Measurements from ENCODE around the gene DCTPP1.
A peak's percentile ranks its signal among the peaks of the same experiment; 100 is the strongest.
"Not testable (repeated sequence)": the region's sequence is repeated elsewhere in the genome, so short reads cannot be mapped to it uniquely, and the experiment has no call there.

DCTPP1 gene

DNA sequence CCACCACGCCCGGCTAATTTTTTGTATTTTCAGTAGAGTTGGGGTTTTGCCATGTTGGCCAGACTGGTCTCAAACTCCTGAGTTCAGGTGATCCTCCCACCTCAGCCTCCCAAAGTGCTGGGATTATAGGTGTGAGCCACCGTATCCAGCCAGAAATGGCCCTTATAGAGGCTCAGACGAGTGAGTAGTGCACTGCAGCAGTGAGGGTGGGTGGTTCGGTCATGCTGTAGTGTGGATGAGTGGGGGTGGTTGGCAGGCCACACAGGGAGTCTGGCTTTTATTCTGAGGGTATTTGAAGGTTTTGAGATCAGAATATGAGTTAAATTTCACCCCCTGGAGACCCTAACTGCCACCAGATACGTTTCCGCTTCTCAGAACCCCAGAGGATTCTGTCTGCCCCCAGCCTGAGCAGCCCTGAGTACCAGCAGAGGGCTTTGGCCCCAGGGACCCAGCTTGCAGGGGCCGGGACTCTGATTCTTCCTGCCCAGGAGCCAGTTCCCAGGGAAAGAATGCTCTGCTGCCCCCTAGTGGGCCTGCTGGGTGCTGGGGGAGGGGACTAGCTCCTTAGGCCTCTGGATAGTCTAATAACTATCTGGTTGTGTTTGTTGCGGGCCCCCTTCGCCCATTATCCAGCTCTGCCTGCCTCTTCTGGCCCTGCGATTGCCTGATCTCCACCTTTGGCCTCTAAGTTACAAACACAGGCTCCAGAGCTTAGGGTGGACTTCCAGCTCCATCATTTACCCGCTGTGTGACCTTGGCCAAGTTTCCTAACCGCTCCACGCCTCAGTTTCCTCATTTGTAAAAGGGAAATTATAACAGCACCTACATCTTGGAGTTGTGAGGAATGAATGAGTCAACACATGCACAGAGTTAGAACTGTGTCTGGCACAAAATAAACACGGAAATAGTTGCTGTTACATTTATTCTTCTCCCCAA, 20.4 kb downstream of the DCTPP1 start:
- DNase-seq: peak; percentile 88

DNA sequence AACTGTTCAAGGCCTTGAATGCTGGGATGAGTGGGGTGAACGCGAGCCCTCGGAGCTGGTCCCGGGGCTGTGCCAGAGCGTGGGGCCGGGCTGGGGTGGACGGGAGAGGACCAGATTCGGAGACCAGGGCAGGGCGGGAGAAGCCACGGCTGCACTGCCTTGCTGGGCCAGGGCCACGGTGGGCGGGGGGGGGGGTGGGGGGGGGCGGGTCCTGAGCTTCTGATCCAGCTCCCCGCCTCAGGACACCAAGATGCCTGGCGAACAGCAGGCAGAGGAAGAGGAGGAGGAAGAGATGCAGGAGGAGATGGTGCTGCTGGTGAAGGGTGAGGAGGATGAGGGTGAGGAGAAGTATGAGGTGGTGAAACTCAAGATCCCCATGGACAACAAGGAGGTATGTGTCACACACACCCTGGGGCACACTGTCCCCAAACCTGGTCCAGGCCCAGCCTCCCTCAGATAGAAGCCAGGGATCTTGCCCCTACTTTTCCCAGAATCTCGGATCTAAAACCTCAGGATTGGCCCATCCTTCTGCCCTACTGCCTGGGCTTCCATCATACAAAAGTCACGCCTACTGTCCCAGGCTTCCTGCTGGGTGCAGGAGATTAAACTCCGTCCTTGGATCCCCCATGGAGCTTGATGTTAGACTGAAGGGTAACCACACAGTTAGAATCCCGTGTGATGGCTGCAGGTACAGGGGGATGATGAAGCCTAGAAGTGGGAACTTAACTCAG, 21.9 kb downstream of the DCTPP1 start:
- DNase-seq: no peak

DNA sequence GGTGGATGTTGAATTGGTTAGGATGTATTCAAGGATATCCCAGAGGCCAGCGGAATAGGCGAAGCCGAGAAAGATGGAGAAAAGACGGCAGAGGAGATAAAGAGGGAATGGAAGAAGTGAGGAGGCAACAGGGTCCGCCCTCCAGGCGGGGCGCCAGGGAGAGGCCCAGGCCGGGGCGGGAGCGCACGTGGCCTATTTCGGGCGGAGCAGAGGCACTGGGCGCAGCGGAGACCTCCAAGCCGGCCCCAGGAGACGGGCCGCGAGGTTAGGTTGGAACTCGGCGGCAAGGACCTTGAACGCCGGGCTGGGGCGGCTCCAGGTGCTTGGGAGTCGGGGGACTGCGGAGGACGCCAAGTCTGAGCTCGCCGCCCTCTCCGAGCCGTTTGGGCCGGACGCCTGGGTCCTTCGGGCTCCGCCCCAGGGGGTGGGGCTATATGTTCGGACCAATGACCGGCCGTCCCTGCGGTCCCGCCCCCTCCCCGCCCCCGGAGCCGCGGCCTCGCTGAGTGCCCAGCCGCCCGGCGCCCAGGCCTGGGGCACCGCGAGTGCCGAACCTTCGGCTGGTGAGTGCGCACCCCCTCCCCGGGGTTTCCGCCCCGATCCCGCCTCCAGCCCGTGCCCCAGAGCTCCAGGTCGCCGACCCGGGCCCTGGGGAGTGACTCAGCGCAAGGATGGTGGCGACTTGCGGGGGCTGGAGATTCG, 22.6 kb downstream of the DCTPP1 start, which contains the start of gene ZNF771:
Gene ZNF771 (plus strand): TSS at position 505 of the 702 bp plus-strand sequence. CDS start 448 bp downstream, outside the sequence.
- peak; percentile 88 for DNase-seq

DNA sequence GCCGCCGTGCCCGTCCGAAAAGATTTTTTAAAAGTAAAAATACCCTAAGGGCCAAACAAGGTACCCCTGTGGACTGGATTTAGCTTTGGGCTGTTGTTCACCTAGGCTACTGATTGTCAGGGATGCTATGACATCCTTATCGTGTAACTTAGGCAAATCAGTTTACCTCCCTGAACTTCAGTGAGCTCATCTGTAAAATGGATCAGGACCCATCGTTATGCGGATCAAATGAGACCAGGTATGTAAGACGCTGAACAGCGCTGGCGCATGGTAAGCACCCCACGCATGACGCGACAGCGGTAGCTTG, 23.1 kb downstream of the DCTPP1 start:
- DNase-seq: no peak

DNA sequence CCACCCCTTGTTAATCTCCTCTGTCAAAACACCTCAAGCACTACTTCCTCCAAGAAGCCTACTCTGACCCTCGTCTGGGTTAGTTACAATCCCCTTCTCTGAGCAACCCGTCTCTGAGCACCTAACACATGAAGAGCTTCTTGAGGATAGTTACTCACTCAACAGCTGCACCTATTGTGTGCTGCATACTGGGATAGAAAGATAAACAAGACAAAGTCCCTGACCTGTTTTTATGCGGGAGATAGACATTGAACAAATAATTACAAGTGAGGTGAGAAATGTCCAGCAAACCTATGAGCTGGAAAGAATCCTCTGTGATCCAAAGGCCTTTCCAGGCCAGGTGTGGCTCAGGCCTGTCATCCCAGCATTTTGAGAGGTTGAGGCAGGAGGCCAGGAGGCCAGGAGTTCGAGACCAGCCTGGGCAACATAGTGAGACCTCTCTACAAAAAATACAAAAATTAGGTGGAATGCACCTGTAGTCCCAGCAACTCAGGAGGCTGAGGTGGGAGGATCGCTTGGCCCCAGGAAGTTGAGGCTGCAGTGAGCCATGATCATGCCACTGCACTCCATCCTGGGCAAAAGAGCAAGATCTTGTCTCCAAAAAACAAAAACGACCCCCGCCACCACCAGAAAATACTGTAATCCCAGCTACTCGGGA, 27.9 kb downstream of the DCTPP1 start:
- no peak for DNase-seq

DNA sequence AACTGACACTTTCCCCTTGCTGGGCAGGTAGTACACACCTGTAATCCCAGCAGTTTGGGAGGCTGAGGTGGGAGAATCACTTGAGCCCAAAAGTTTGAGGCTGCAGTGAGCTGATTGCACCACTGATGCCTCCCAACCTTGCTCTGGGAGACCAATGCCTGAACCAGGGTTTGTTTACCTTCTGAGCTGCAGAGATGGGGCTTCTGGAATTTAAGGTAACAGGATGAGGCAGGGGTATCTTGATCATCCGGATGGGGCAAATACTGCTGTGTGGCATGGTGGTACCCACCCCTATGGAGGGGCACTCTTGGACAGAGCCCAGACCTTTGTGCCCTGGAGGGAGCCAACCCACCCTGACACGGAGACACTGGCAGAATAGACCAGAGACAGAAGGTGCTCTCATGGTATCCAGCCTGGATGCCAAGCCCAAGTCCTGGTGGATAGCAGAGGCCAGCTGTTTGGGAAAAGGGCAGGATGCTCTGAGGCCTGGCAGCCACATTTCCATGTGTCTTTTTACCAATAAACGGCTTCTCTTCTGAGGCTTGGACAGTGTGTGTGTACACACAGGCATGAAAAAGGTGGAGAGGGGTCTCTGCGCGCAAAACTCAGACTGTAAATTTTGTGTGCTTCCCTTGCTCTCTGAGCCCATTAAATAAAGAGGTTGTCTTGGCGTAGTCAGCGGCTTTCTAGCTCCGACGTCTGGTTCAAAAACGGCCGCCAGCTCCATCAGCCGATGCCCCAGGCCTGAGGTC, 30.2 kb downstream of the DCTPP1 start:
- no peak for DNase-seq

DNA sequence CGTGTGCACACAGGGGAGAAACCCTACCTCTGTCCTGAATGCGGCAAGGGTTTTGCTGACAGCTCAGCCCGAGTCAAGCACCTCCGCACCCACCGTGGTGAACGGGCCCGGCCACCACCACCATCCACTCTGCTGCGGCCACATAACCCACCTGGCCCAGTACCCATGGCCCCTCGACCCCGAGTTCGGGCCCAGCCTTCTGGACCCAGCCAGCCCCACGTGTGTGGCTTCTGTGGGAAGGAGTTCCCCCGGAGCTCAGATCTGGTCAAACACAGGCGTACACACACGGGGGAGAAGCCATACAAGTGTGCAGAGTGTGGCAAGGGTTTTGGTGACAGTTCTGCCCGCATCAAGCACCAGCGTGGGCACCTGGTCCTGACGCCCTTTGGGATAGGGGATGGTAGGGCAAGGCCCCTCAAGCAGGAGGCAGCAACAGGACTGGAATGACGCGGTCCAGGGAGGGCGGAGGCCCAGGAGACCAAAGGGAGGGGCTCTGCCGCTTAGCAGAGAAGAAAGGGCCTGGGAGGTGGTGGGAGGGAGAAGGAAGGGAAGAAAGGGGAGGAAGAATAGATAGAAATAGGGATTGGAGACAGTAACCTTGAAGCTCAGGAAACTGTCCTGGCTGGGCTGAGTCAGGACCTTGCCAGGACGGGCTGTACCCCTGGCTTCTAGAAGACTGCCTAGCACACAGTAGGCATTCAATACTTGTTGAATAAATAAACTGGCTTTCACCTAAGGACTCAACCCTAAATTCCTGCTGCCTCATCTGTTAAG, 31.0 kb downstream of the DCTPP1 start:
- DNase-seq: no peak

DNA sequence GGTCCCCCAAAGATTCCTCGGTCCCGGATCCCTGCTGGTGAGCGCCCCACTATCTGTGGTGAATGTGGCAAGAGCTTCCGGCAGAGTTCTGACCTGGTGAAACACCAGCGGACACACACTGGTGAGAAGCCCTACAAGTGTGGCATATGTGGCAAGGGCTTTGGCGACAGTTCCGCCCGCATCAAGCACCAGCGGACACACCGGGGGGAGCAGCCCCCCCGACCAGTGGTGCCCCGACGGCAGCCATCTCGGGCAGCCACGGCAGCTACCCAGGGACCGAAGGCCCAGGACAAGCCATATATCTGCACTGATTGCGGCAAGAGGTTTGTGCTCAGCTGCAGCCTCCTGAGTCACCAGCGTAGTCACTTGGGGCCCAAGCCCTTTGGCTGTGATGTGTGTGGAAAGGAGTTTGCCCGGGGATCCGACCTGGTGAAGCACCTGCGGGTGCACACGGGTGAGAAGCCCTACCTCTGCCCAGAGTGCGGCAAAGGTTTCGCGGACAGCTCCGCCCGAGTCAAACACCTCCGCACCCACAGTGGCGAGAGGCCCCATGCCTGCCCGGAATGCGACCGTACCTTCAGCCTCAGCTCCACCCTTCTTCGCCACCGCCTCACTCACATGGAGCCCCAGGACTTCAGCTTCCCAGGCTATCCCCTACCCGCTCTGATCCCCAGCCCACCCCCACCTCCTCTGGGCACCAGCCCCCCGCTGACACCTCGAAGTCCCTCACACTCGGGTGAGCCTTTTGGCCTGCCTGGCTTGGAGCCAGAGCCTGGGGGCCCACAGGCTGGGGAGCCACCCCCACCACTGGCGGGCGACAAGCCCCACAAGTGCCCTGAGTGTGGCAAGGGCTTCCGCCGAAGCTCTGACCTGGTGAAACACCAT, 31.8 kb downstream of the DCTPP1 start:
- no peak for DNase-seq

DNA sequence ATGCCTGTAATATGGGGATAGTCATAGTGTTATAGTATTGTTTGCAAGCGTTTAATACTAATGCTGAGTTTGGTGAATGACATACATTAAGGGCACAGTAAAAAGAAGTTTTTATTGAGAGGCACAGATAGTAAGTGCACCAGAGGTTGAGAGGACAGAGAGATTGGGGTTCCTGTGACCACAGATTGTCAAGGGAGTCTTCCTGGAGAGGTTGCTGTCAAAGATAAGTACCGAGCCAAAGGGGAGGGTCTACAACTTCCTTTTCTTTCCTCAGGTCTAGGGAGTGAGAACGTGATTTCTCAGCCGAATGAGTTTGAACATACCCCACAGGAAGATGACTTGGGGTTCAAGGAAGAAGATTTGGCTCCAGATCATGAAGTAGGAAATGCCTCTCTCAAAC, 32.8 kb downstream of the DCTPP1 start:
- DNase-seq: no peak

DNA sequence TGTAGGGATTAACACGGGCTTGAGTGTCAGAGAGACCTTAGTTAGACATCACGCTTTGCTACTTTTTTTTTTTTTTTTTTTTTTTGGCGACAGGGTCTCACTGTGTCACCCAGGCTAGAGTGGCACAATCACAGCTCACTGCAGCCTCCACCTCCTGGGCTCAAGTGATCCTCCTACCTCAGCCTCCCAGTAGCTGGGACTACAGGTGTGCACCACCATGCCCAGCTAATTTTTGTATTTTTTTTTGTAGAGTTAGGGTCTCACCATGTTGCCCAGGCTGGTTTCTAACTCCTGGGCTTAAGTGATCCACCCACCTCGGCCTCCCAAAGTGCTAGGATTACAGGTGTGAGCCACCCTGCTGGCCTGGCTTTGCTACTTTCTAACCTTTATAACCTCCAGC, 33.2 kb downstream of the DCTPP1 start:
- DNase-seq: not testable (repeated sequence)

DNA sequence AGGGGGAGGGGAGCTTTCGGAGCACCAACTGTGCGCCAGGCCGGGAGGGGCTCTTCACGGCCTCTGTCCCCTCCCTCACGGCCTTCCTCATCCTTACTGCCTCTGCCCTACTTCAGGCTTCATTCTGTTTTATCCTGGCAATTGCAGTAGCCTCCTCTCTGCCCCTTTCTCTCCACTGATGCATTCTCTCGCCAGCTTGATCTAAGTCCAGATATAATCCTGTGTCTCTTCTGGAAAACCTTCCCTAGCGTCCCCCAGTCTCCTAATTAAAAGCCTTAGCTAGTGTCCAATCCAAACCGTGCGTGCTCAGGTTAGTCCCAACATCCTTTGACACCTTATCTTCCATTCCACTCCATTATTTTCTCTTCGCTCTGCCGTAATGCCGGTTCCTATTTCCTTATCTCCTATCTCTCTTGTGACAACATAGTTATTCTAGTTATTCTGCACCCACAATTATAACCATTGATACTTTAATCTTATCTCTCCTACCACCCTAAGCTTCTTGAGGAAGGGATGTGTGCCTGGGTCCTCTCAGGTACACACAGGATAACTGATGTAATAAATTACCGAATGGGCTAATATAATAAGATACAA, 33.7 kb downstream of the DCTPP1 start:
- no peak for DNase-seq

DNA sequence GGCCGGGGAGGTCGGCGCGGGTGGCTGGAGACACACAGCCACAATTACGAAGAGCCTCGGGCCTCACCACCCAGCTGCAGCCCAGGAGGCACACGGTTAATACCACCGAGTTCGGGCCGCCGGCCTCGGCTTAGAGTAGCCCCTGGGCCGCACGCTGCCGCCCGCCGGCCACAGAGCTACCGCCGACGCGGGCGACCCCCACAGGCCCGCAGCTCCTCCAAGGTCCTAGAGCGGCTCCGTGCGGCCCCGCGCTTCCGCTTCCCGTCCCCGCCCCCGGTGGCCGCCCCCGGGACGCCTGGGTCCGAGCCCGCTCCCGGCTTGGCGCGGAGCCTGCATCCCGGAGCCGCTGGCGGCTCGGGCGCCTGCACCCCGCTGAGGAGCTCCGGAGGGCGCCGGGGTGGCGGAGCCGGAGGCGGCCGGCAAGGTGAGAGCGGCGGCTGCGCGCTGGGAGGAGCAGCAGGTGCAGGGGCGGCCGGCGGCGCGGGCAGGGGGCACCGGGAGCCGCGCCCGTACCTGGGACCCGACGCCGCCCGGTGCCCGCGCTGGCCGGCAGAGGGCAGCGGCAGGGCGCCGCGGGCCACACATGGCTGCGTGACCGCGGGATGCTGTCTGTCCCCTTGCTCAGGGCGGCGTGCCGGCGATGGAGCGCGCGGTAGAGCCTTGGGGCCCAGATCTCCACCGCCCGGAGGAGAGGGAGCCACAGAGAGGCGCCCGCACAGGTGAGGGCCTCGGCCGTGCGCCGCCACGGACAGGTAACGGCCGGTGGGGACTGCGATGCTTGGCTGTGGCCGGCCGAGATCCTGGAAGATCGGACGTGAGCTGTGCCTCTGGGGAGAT, 34.5 kb downstream of the DCTPP1 start, which contains the start of gene ZNF48:
Gene ZNF48 (plus strand): TSS at position 266 of the 837 bp plus-strand sequence. CDS start 375 bp downstream, at position 641.
- peak; percentile 48 for DNase-seq

DNA sequence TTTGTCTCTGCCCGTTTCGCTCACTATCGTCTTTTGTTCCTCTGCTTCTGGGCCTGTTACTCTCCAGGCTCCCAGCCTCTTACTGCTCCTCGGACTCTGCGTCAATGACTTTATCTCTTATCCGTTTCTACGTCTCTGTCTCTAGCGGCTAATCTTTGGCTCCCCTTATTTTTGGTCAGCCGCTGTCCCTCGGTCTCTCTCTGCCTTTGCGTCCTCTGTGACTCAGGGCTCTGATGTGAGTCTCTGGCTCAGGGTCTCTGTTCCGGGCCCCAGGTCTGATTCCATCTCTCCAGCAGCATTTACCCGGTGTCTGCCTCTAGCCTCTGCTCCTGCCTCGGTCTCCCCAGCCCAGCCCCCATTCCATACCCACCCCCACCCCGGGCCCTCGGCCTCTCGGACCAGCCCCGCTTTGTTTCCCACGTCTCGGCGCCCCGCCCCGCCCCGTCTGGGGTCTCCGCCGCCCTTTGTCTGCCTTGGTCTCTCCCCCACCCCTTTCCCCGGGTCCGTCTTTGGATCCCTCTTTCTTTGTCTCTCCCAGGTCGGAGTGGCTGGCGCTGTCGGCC, 35.2 kb downstream of the DCTPP1 start:
- no peak for DNase-seq

DNA sequence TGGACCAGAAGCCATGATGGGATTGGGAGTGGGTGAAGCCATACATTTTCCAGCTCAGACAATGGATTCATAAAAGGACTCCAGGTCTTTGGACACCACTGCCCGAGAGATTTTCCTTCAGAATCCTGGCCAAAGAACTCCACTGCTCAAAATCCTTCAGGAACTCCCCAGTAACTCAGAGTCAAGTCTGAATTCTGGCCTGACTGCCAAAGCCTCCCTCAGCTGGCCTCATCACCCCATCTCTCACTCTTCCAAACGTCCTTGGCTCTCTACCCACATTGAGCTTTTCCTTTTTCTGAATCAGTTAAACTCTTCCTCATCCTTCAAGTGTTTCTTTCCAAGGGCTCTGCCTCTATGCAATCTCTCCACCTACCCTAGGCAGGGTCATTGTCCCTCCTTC, 46.3 kb downstream of the DCTPP1 start:
- no peak for DNase-seq

DNA sequence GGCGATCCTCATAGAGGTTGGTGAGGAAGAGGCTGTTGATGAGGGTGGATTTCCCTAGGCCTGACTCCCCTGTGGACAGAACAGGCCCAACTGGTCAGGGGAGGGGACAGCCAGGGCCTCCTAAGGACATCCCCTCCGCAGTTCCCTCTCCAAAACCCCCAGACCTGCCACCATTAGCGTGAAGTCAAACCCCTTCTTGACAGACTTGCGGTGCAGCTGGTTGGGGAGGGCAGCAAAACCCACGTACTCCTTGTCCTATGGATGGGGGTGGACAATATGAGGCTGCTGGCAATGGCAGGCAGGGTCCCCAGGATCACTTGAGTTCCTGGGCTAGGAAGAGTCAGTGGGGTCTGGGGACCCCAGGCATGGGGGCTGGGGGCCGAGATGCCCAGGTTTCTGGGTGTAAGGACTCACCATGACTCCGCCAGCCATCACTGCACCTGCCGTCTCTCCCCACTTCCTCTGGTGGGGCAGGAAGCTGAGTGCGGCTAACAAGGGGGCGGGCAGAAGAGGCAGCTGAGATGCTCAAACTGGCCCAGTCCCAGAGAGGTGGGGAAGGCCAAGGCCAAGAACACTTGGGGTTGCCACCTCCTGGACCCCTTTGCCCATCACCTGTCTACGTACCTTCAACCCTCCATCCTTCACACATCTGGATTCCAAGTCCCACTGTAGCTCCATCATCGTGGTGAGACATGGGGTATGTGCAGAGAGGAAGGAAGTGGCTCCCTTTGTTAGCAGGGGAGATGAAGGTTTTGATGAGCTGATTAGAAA, 47.5 kb downstream of the DCTPP1 start, which contains the start of gene SEPTIN1:
Gene SEPTIN1 (minus strand): TSS at position 451 of the 771 bp plus-strand sequence. CDS start 19 bp downstream, at position 432.
- peak; percentile 78 for DNase-seq

DNA sequence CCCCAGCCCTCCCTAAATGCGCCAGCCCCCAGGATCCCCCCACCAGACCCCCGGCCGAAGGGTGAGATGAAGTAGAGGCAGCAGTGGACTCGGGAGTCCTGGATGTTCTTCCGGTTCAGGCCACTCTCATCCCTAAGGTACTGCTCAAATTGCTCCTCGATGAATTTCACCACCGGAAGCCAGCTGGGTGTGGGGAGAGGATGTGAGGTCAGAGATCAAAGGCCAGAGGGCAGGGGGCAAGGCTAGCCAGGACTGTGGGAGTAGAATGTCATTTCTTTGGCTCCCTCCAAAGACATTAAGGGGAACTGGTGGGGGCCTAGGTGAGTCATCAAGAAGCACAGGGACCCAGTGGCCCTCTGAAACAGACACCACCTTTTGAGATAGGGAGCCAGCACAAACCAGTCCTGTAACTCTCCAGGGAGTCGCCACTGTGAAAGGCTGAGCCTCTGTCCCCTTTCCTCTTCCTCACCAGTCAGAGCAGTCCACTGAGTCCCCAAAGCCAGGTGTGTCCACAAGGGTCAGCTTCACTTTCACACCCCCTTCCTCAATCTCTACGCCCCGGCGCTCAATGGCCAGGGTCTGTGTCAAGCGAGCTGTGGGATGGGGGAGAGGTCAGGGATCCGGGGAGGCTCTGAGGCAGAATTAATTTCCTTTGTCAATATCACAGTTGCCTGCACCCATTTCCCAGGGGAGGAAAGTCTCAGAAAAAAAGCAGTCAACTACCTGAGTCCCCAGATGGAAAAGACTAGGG, 48.4 kb downstream of the DCTPP1 start:
- no peak for DNase-seq

DNA sequence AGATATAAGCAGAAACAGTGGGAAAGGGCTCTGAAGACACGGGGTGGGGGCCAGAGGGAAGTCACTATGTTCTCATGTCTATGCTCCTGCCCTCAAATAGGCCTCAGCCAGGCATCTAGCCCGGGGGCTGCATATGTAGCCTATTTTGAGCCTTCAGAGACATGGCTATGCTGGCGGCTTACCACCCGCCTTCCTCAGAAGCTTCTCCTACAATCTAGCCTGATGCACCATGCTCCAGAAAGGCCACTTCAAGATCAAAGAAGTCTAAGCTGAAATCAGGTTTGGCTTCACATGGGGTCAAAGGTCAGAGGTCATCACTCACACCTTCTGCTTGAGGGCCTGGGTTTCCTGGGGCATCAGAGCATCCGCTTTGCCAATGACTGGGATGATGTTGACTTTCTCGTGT, 49.0 kb downstream of the DCTPP1 start:
- DNase-seq: no peak

Data from activated effector memory CD4-positive, alpha-beta T cell treated with Interleukin-2 at 50 U/mL for 16 hours (primary cell).